LHCN-M2 (cell line): ENCODE data around the gene GIT2. TPM values are rescaled to one million over a fixed set of nuclear protein-coding genes. Genes with fewer than 3 reads are reported as not detected.
"Not testable (repeated sequence)": the region's sequence is repeated elsewhere in the genome, so short reads cannot be mapped to it uniquely, and the experiment has no call there.

Experiments
- DNase-seq: peaks from one replicate; pipeline ENCODE4 v3.0.0-alpha.2; 2012; ENCODE audit warnings: low read depth
- total RNA-seq: library from RNA; depleted of rRNA; stranded (reverse); fragments of >200 nt; gene quantifications from 2 replicates; pipeline ENCODE4 v1.2.3, GENCODE V29; 2014; rRNA removed

The GIT2 gene
- total RNA-seq, 1 experiment from 2014 or later, result 38.4 TPM

GRCh38 chr12:109893261-109893995 is 102.7 kb downstream of the GIT2 start:
- DNase-seq, result no peak

GRCh38 chr12:109892748-109893147 is 103.4 kb downstream of the GIT2 start:
- DNase-seq, result no peak

DNA sequence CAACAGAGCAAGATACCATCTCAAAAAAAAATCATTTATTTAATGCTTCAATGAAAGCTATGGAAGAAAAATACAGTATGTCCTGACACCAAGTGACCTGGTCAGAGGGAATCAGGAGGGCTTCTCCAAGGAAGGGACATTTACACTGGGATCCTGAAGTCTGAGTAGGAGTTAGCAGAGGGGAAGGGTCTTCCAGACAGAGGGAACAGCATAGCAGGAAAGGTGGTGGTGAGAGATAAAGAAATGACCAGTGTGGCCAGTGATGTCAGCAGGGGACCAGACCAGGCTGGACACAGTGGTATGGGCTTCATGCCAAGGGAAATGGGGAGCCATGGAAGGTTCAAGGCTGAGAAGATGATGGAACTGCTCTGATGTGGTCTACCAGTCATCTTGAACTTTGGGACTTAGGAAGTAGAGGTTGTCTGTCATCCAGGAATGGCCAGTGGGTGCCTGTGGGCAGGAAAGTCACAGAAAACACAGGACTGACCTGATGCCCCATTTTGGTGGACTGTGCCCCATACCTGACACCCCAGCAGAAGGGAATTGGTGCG is 103.9 kb downstream of the GIT2 start:
- DNase-seq, result no peak

GRCh38 chr12:109891731-109892130 is 104.4 kb downstream of the GIT2 start:
- not testable (repeated sequence) for DNase-seq

- DNase-seq, result no peak
These were observed 105.5 kb downstream of the GIT2 start for GRCh38 chr12:109890620-109891170.

DNA sequence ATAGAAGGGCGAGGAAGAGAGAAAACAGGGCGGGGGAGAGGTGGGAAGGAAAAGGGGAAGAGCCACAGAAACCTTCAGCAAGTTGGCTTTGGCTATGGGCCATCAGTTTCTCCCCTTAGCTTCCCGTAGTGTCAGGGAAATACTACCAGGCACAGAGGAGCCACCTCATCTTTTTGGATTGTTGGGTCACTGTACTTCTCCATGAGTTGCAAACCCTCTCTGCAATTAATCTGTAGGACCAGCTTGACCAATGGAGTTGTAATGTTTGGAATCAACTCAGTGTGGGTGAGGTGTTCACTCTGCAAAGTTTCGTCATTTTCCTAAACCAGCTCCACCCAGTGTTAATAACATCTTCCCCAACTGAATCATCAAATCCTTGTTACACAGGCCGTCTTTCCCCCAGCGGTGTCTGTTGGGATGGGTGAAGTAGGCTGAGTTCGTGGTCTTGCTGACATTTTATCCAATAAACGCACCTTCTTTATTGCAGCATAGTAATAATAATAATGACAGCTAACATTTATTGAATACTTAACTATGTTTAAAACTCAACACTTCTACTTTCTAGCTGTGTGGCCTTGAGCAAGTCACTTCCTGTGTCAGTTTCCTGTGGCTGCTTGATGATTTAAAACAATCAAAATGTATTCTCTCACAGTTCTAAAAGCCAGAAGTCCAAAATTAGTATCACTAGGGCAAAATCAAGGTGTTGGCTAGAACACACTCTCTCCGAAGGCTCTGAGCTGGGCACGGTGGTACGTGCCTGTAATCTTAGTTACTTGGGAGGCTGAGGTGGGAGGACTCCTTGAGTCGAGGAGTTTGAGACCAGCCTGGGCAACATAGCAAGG is 107.8 kb downstream of the GIT2 start:
- peak; percentile 86 for DNase-seq

GRCh38 chr12:109885616-109886015 is 110.6 kb downstream of the GIT2 start:
- no peak for DNase-seq

DNA sequence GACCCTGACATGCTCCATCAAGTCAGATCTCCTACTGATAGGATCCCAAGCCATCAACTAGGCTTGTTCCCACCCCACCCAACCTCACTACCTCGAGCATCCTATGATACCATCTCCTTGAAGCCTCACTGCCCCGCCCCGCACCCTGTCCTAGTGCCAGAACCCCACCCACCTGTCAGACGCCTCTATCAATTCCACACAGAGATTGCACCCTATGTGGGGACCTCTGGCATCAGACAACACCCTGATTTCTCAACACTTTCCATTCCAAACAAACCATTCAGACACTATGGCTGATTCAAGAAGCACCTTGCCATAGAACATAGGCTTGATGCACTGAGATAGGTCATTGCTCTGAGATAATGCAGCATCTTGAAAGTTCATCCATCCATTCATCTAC is 112.7 kb downstream of the GIT2 start:
- DNase-seq, result no peak

DNA sequence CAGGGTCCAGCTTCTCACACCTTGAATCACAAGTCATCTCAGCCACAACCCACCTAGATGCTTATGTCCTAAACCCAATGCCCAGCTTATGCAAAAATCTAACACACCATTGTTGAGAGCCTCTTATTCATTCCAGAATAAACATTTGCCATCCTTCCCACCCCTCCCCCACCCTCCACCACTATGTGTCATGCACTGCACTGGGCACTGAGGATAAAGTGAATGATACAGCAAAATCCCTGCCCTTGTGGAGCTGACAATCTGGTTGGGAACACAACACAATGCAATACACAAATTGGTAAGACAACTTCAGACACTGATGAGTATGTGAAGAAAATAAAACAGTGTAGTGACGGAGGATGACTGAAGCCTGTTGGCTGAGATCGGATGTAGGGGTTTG is 114.4 kb downstream of the GIT2 start:
- no peak for DNase-seq

DNA sequence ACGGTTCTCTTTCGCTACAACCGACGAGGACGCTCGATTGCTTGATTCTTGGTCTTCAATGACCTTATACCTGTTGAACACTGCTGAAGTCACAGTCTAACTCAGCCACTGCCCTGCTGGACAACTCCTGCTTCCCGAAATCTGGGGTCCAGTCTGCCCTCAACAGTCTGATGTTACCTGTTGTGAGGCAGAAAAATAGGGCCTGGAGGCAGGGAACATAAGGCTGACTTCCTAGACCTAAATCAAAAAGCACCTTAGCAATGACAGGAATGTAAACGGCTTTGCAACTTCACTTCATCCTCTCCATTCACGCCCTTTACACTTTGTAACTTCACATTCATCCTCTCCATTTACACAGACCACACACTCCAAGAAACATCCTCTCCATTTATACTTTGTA is 115.2 kb downstream of the GIT2 start:
- no peak for DNase-seq

- peak; percentile 72 for DNase-seq
These were observed 115.9 kb downstream of the GIT2 start, which contains the start of gene GLTP for GRCh38 chr12:109880043-109880931. Gene GLTP (minus strand): TSS chr12:109880541. CDS start chr12:109880374, 167 bp downstream.

Other genes starting within 250 kb of the GIT2 start
- gene TRPV4, start 163.0 kb downstream of the GIT2 start, total RNA-seq, result 0.34 TPM in 1 of 2 replicates, not detected in the other
- gene GLTP, start 115.8 kb downstream of the GIT2 start, total RNA-seq, result 51.7 and 74.8 TPM in 2 replicates
- gene TCHP, start 96.1 kb downstream of the GIT2 start, total RNA-seq, result 14.9 and 19.0 TPM in 2 replicates
- gene ANKRD13A, start 3.1 kb upstream of the GIT2 start, total RNA-seq, result 90.2 and 99.1 TPM in 2 replicates
- gene C12orf76, start 52.2 kb upstream of the GIT2 start, total RNA-seq, result 7.7 and 9.0 TPM in 2 replicates
- gene IFT81, start 128.0 kb upstream of the GIT2 start, total RNA-seq, result 15.5 and 16.9 TPM in 2 replicates